Stimulated activated CD8-positive, alpha-beta memory T cell treated with anti-CD3 and anti-CD28 coated beads, Interleukin-4, amount 100 ng/mL, for 1 hour (primary cell): ENCODE measurements around the gene DSE.

Experiments
- DNase-seq, 2 donors: peaks; one replicate each; pipeline ENCODE4 v3.0.0-alpha.2; 2020; ENCODE audit warnings: low read depth in 2 of 2, low spot score in 1 of 2

The DSE gene

DNA sequence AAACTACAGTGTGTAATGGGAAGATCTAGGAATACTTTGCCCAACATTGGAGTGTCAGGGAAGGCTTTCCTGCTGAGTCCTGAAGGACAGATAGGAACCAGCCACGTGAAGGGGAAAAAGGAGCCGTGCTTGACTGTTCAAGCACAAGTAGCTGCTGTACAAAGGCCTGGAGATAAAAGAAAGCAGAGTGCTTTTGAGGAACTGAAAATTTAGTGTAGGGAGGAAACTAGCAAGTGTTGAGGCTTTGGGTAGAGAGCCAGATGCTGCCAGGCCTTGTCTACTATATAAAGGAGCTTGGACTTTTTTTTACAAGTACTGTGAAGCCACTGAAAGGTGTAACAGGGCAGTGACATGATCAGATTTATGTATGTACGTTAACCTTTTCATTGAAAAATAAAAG is 39.0 kb downstream of the DSE start:
- DNase-seq: no peak

DNA sequence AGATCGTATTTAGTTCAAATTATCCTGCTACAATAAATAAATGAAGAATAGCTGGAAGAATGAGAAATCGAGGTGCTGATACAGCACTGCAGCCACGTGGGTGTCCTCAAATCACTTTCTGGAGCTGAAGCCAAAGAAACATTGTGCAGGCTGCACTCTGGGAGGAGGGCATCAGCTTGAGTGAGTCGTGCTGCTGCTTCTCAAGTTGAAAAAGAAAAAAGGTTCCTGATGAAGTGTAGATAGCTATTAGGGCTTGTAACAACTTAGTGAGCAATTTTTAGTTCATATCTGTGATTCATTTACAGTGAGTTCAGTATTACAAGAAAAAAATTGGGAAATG is 40.5 kb downstream of the DSE start:
- DNase-seq: no peak

DNA sequence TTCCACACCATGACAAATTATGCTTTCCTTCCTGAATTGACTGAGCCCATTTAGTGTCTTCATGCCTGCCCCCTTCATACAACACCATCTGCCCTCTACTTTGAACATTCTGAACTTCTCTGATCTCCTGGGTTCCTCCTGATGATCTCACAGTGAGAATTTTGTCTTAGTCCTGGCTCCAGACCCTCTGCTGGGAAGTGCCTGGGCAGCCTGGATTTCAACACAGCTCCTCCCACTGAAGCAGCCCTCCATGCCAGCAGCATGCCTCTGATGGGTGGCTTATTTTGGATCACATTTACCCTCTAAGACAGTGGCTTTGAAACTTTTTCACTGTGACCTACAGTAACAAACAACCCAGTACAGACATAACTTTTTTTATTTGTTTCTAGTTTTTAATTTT is 41.5 kb downstream of the DSE start:
- DNase-seq: no peak

GRCh38 chr6:116413357-116413756 is 42.6 kb downstream of the DSE start:
- DNase-seq: no peak

DNA sequence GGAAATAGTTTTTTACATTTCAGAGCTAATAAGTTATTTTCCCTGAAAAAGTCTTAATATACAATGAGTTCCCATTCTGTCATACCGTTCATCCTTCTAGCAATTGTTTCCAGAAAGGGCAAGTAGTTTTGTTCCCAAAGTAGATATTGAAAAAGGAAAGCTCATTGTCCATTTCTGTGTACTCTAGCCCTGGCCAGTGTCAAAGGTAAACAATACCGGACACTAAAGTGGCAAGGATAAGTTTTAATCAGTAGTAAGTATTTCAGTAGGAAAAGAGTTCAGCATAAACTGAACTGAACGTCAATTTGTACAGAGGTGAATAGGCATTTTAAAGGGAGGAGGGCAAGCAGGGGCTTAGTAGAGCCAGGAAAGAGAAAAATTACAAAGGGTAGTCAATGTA is 46.9 kb downstream of the DSE start:
- DNase-seq: no peak

DNA sequence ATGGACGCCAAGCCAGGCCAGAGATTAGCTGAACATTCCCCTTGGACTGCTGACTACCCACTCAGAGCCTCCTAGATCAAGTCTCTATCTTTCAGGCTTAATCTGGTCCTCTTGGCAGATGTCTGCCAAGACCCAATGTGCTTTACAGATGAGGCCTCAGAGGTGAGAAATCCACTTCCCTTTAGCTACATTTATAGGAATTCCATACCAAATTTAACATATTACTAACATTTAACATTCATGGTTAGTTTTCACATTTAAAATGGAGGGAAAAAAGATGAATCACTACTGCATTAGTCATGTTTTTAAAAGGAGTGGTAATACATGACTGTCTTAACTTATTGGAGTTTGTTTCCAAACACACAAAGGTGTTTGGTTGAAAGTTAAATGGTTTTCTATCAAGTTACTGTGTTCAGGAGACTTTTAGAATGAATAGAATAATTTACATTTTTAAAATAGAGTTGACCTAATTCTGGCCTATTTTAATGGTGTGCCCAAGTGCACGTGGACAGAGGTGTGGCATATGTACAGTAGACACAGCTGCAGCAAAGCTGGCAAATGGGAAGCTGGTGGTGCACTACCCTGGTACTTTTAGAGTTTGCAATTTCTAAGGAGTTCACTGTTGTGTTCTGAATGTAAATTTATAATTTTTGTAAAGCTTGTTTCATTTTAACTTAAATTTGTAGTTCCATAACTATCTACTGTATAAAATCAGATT is 48.5 kb downstream of the DSE start:
- no peak for DNase-seq

- DNase-seq: no peak
Measured at GRCh38 chr6:116420341-116420740, 49.6 kb downstream of the DSE start.

DNA sequence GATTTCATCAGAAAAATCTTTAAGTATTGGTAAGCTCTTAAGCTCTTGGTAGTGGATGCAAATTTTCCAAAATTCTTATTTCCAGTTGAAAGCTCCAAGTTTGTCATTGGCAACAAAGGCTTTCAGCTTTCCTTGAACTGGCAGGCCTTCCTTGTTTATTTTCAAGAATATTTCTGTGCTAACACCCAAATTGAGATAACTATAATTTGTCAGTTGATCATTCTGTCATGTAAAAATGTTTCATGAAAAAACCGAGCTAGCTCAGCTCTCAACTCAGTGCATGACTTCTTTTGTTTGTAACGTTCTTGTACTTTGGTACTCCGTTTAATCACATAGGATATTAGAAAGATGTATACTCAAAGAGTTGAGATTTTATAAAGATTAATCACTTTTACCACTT is 51.5 kb downstream of the DSE start:
- no peak for DNase-seq

DNA sequence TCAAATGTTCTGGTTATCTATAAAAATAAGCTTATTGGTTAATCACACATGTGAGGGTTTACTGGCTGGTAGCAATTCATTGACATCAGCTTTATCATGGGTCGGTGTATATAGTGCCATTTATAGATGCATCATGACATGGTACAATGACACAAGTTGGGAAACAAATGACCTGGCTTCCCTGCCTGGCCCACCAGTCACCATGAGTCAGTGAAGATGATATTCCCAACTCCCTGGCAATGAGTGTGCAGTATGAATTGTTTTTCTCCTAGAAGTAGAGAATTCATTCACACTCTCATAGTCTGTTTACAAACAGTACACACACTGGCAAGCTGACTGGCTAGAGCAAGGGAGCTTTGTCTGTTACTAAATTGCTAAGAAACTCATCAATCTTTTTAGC is 53.3 kb downstream of the DSE start:
- no peak for DNase-seq

DNA sequence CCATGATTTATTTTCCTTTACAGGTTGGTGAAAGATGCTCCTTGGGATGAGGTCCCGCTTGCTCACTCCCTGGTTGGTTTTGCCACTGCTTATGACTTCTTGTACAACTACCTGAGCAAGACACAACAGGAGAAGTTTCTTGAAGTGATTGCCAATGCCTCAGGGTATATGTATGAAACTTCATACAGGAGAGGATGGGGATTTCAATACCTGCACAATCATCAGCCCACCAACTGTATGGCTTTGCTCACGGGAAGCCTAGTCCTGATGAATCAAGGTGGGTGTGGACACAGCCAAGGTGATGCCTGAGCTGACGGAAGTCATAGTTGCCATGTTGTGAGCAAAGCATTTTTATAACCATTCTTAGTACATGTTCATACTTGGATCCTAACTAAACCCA is 55.8 kb downstream of the DSE start:
- DNase-seq: no peak

- no peak for DNase-seq
Measured at GRCh38 chr6:116429111-116429510, 58.4 kb downstream of the DSE start.

DNA sequence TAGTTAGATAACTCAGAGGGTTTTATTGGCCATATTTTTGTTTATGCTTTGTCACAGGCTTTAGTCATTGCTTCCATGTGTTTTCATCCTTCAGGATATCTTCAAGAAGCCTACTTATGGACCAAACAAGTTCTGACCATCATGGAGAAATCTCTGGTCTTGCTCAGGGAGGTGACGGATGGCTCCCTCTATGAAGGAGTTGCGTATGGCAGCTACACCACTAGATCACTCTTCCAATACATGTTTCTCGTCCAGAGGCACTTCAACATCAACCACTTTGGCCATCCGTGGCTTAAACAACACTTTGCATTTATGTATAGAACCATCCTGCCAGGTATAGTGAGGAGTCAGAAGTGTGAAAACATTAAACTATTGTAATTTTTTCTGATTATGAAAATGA is 60.1 kb downstream of the DSE start:
- no peak for DNase-seq

- DNase-seq: no peak
Measured at GRCh38 chr6:116431964-116432595, 61.3 kb downstream of the DSE start.

GRCh38 chr6:116433206-116433712 is 62.5 kb downstream of the DSE start:
- no peak for DNase-seq

DNA sequence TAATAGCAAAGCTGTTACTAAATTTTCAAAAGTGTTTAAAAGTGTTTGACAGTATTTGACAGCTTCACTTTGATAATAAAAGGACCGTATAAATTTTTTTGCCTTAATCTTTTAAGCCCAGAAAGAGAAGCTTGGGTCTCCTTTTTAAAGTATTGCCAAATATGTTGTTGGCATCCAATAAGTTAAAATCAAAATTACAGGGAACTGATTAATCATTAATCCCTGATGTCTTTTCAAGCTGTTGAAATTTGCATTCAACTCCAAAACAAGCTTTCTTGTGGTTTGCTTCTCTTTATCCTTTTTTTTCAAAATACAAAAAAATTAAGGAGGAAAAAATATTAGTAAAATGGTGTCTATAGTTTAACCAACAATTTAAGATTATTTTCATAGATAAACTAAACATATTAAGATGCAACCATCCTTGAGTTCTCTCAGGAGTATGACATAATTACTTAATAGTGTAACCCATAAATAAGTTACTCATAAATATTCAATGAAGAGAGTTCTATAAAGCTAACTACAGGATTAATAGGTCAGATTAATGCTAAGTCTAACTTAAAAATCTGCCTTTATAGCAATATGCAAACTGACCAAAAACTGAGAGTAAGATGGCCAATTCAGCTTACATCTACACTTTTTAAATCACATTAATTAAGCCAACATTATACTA is 63.4 kb downstream of the DSE start:
- no peak for DNase-seq

DNA sequence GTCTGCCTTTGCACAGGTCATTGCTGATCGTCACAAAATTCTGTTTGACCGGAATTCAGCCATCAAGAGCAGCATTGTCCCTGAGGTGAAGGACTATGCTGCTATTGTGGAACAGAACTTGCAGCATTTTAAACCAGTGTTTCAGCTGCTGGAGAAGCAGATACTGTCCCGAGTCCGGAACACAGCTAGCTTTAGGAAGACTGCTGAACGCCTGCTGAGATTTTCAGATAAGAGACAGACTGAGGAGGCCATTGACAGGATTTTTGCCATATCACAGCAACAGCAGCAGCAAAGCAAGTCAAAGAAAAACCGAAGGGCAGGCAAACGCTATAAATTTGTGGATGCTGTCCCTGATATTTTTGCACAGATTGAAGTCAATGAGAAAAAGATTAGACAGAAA is 65.8 kb downstream of the DSE start:
- no peak for DNase-seq

- no peak for DNase-seq
Measured at GRCh38 chr6:116437656-116438055, 66.9 kb downstream of the DSE start.

- DNase-seq: no peak
Measured at GRCh38 chr6:116438590-116439448, 68.1 kb downstream of the DSE start.

DNA sequence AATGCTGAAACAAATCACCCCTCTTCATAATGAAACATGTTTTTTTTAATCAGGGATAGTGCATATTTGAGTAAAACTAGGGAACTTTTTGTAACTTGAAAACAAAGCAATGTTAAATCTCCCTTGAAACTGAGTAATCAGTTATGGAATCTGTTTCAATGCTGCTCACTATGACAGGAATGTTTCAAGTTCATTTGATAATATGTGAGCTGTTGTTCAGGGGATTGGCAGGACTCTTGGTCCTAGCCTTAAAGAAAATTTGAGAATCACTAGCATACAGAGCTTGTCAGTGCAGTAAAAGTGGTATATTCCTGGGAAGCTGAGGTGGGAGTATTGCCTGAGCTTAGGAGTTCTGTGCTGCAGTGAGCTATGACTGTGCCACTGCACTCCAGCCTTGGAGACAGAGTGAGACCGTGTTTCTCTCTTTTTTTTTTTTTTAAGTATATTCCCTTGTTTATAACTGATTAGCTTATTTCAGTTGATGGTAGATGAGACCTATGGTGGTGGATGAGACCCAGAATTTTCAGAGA is 68.8 kb downstream of the DSE start:
- DNase-seq: no peak

GRCh38 chr6:116443105-116443504 is 72.4 kb downstream of the DSE start:
- no peak for DNase-seq

- DNase-seq: no peak
Measured at GRCh38 chr6:116444092-116444491, 73.3 kb downstream of the DSE start.
